Right lobe of liver (tissue), 6 donors: Measurements from ENCODE around the gene MRGPRX3. TPM values are rescaled to one million over a fixed set of nuclear protein-coding genes. Genes with fewer than 3 reads are reported as not detected.

Source experiments
- ATAC-seq, 4 donors: fragments of 200-7000 bp; cut with Tn5 transposase; one replicate each; pipeline ENCODE4 v1.9.1; 2020; ENCODE audit warnings: mild to moderate bottlenecking in 4 of 4, moderate library complexity in 4 of 4
- DNase-seq, 3 donors: peaks; one replicate each; pipeline ENCODE4 v3.0.0-alpha.2; 2020
- H3K27ac ChIP-seq, 3 donors: fragments of 200-600 bp; one replicate each; pipeline ENCODE4 v1.8.0; 2022
- H3K27me3 ChIP-seq, 2 donors: fragments of 200-600 bp; one replicate each; pipeline ENCODE4 v1.8.0; 2022
- H3K36me3 ChIP-seq, 4 donors: fragments of 200-600 bp; sonication (generic) in 1 of 4; one replicate each; pipeline versions ENCODE4 v1.5.1 to v1.8.0; 2017 to 2022; ENCODE audit warnings: control low read depth in 1 of 4
- H3K4me1 ChIP-seq, 4 donors: fragments of 200-600 bp; sonication (generic) in 1 of 4; one replicate each; pipeline versions ENCODE4 v1.5.1 to v1.8.0; 2017 to 2022; ENCODE audit warnings: control low read depth in 1 of 4
- H3K4me3 ChIP-seq, 3 donors: fragments of 200-600 bp; one replicate each; pipeline ENCODE4 v1.8.0; 2022
- H3K9me3 ChIP-seq, 4 donors: fragments of 200-600 bp; sonication (generic) in 1 of 4; one replicate each; pipeline versions ENCODE4 v1.5.1 to v1.8.0; 2017 to 2022; ENCODE audit warnings: control low read depth in 1 of 4
- POLR2A ChIP-seq: fragments of 450-650 bp; IDR thresholded peaks from one replicate; pipeline ENCODE4 v1.6.1; 2017; ENCODE audit warnings: antibody characterized with exemption, mild to moderate bottlenecking
- WGBS: methylation state at CpG from one replicate; pipeline ENCODE4 v1.1.6; 2018; ENCODE audit warnings: low coverage, low lambda C conversion rate; ENCODE audit not compliant: insufficient coverage; ENCODE audit errors: missing lambda C conversion rate; 5-methylcytosine and 5-hydroxymethylcytosine counted together
- intact Hi-C, 2 donors: fragments of 100-400 bp; cut with DNase I; formaldehyde crosslinking; loops; one replicate each; pipeline versions ENCODE4 v1.11.2 to v1.14.1; 2022
- total RNA-seq, 6 experiments: library from RNA; depleted of rRNA in 2 of 6; stranded (reverse); fragments of >200 nt in 2 of 6; fragmentation: NEBNext Ultra II Directional in 3 of 6; extraction: Animal tissue kit (Norgen Biotek cat#: 25700) in 3 of 6; gene quantifications; one replicate each; pipeline versions ENCODE4 v1.1.0 to v1.2.4, GENCODE V29; 2016 to 2023
- TF ChIP-seq, protein P1 (sequence below), 4 donors: fragments of 200-600 bp in 3 of 4; fragments of 450-650 bp in 1 of 4; IDR thresholded peaks; one replicate each; pipeline versions ENCODE4 v1.5.1 to v1.8.0; 2016 to 2022; ENCODE audit warnings: antibody characterized with exemption in 4 of 4, mild to moderate bottlenecking in 2 of 4
- donor health status: DM: no; HTN: yes; CAD: no.
- donor health status: DM: no; HTN: no; CAD: no.
- donor health status: DM: no; HTN: no; CAD: no.
- donor health status: DM: no; HTN: yes; CAD: no.
- donor health status: DM: no; HTN: yes; CAD: no.

Gene MRGPRX3
- total RNA-seq, 6 experiments from 2014 or later, result 0.16 TPM; not detected in 5

DNA sequence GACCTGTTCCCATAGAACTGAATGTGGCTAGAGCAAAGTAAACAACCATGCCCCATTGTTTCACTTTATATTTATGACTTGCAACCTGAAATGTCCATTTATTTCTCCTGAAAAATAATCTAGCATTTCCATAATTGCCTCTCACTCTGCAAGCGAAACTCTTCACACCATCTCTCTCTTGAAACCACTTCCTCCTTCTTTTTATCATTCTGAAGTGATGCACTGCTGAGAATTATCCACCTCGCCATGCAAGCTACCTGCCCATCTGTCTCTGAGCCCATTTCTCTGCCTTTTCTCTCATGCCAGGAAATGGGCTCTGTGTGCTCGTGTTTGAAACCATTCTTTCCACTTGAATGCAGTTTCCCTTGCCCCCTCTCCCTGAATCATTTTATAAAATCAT is 13.5 kb downstream of the MRGPRX3 start:
- Histone ChIP-seq H3K9me3 (no peaks in the 10 kb centered on the region), H3K4me3 (no peak overlapping the region), H3K27me3 (no peaks in the 10 kb centered on the region), H3K4me1 (no peaks in the 10 kb centered on the region), H3K27ac (no peak overlapping the region), H3K36me3 (no peaks in the 10 kb centered on the region)
- 29% methylated on average over 3 of the region's 3 CpGs for WGBS
- intact Hi-C loops, result no loop called here
- TF ChIP-seq, protein P1, sequence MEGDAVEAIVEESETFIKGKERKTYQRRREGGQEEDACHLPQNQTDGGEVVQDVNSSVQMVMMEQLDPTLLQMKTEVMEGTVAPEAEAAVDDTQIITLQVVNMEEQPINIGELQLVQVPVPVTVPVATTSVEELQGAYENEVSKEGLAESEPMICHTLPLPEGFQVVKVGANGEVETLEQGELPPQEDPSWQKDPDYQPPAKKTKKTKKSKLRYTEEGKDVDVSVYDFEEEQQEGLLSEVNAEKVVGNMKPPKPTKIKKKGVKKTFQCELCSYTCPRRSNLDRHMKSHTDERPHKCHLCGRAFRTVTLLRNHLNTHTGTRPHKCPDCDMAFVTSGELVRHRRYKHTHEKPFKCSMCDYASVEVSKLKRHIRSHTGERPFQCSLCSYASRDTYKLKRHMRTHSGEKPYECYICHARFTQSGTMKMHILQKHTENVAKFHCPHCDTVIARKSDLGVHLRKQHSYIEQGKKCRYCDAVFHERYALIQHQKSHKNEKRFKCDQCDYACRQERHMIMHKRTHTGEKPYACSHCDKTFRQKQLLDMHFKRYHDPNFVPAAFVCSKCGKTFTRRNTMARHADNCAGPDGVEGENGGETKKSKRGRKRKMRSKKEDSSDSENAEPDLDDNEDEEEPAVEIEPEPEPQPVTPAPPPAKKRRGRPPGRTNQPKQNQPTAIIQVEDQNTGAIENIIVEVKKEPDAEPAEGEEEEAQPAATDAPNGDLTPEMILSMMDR (IDR thresholded peaks at IDR 0.05), result no peak
- no peak for TF ChIP-seq POLR2A
- DNase-seq (no peak), ATAC-seq (no peak)

DNA sequence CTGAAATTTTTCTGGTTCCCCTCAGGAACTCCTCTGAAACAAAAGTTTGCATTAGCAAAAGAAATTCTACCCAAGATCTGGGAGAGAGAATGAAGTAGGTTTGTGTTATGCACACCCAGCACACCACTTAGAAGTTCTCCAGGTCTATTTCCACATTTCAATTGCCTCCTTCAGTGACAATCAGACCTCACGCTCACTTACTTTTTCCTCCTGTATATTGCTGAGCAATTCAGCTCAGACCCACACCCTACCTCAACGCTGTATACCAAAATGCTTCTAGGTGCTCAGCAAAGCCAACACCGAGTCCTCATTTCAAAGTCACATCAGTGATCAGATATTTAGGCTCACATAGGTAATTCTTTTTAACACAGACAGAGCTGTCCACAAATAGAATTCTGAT is 19.2 kb downstream of the MRGPRX3 start:
- WGBS, result 53% methylated on average over 3 of the region's 3 CpGs

DNA sequence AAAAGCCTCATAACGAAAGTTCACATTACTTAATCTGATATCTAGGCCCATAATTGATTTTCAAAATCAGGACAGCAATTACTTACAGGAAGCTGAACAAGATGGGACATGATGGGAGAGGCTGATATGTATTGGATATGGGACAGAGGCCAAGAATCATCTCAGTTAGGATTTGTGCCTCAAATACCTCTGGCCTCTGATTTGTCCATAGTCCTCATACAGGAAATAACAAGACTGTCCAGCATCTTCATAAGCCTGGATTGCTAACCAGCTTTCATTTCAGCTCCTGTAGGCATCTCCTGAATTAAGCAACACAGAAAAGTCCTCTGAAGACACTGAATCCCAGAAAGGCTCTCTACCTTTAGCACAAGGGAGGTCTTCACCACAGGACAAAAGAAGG is 36.0 kb downstream of the MRGPRX3 start:
- H3K9me3 ChIP-seq, result no peaks in the 10 kb centered on the region
- H3K4me3 ChIP-seq, result no peak overlapping the region
- no peaks in the 10 kb centered on the region for H3K36me3 ChIP-seq
- DNase-seq, result no peak
- no peaks in the 10 kb centered on the region for H3K27me3 ChIP-seq
- intact Hi-C loops, result no loop called here
- no peaks in the 10 kb centered on the region for H3K4me1 ChIP-seq
- TF ChIP-seq POLR2A, result no peak
- no peak for ATAC-seq
- WGBS, result 58% methylated on average over 1 of the region's 1 CpG
- H3K27ac ChIP-seq, result no peak overlapping the region

More for the DNA sequence above, 19.2 kb downstream of the MRGPRX3 start:
- intact Hi-C loops, result no loop called here
- H3K4me3 ChIP-seq, result no peak overlapping the region
- H3K27me3 ChIP-seq, result no peaks in the 10 kb centered on the region
- no peaks in the 10 kb centered on the region for H3K4me1 ChIP-seq
- no peaks in the 10 kb centered on the region for H3K36me3 ChIP-seq
- DNase-seq (no peak), ATAC-seq (no peak)
- H3K9me3 ChIP-seq, result no peaks in the 10 kb centered on the region
- TF ChIP-seq, protein P1 (IDR thresholded peaks at IDR 0.05), result no peak
- no peak for TF ChIP-seq POLR2A
- no peak overlapping the region for H3K27ac ChIP-seq

DNA sequence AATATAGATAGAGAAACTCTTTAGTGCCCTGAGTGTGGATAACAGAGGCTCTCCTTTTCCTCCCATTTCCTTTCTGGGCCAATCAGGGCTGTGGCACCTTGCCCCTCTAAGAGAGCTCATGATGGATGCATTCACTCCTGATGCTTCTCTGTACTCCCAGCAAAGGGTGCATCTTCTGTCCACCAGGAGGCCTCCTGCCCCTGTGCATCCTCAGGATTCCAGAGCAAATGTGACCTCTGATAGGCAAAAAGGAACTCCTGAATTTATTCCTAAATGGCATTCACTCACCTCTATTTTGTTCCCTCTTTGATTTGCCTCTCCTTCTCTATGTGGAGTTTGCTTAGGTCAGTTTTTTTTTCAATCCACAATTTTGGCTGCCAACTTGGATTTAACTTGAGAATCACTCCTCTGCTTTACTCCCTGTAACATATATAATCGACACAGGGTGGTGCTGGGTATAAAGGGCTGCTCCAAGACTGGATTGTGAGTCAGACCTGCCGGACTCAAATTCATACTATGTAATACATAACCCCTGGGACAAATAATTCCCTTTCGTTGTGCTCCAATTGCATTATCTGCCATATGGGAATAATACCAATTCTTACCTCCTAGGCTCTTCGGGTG is 39.1 kb downstream of the MRGPRX3 start:
- intact Hi-C loops, result no loop called here
- Histone ChIP-seq H3K4me3 (no peak overlapping the region), H3K27ac (no peak overlapping the region), H3K36me3 (no peaks in the 10 kb centered on the region), H3K27me3 (no peaks in the 10 kb centered on the region), H3K9me3 (no peaks in the 10 kb centered on the region), H3K4me1 (no peaks in the 10 kb centered on the region)
- peak; percentile 95 to 99 (median 98) for ATAC-seq
- TF ChIP-seq, protein P1 (IDR thresholded peaks at IDR 0.05), result peak; percentile 61 to 79 (median 74)
- TF ChIP-seq POLR2A, result no peak
- 54% methylated on average over 4 of the region's 4 CpGs for WGBS
- DNase-seq, result peak; percentile 47 to 68 (median 64)

DNA sequence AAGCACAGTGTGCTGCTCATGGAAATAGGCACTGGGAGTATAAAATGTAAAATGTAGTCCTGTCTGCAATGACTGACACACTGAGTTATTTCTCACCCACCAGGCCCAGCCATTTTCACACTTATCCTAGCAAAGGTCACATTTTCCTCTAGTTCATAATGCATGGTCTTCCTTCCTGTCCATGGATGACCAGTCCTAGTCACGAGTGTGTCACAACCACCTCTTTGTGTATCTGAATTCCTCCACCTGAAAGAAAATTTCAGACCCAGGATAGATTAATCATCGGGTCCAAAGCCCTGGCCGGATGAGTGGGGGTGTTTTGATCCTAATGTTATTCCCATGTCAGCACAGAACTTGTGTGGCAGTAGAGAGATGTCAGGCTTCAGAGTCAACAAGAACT is 40.3 kb downstream of the MRGPRX3 start, which contains the start of gene MRGPRX4:
Gene MRGPRX4 (plus strand): TSS at position 172 of the 400 bp plus-strand sequence. CDS start 420 bp downstream, outside the sequence.
- WGBS, result 42% methylated on average over 1 of the region's 3 CpGs
- no peak for TF ChIP-seq POLR2A
- TF ChIP-seq, protein P1 (IDR thresholded peaks at IDR 0.05), result no peak
- no peak for ATAC-seq
- no peak for DNase-seq
- intact Hi-C loops, result no loop called here
- Histone ChIP-seq H3K9me3 (no peaks in the 10 kb centered on the region), H3K27ac (no peak within 1 kb of the TSS), H3K27me3 (no peaks in the 10 kb centered on the region), H3K36me3 (no peaks in the 10 kb centered on the region), H3K4me3 (no peak within 1 kb of the TSS), H3K4me1 (no peaks in the 10 kb centered on the region)
